Heart left ventricle (tissue), 16 donors: ENCODE results near the gene XIRP1. TPM values are rescaled to one million over a fixed set of nuclear protein-coding genes. Genes with fewer than 3 reads are reported as not detected.
"Not testable (repeated sequence)": the region's sequence is repeated elsewhere in the genome, so short reads cannot be mapped to it uniquely, and the experiment has no call there.

Experiments used
- ATAC-seq, 4 donors: fragments of 200-7000 bp; cut with Tn5 transposase; one replicate each; pipeline ENCODE4 v1.9.1; 2020 to 2022; ENCODE audit warnings: moderate library complexity in 4 of 4, mild to moderate bottlenecking in 3 of 4, moderate number of reproducible peaks in 1 of 4
- DNase-seq, 5 donors: peaks; one replicate each; pipeline ENCODE4 v3.0.0-alpha.2; 2020
- H3K27ac ChIP-seq, 12 donors: fragments of 200-600 bp; sonication (generic) in 4 of 12; one replicate each; pipeline versions ENCODE4 v1.5.0 to v1.8.0; 2016 to 2022; ENCODE audit warnings: mild to moderate bottlenecking in 2 of 12
- H3K27me3 ChIP-seq, 9 donors: fragments of 200-600 bp; sonication (generic) in 2 of 9; one replicate each; pipeline versions ENCODE4 v1.5.1 to v1.8.0; 2016 to 2022; ENCODE audit warnings: mild to moderate bottlenecking in 3 of 9
- H3K36me3 ChIP-seq, 9 donors: fragments of 200-600 bp; sonication (generic) in 2 of 9; one replicate each; pipeline versions ENCODE4 v1.5.0 to v1.8.0; 2018 to 2022; ENCODE audit warnings: mild to moderate bottlenecking in 2 of 9
- H3K4me1 ChIP-seq, 12 donors: fragments of 200-600 bp; sonication (generic) in 4 of 12; one replicate each; pipeline versions ENCODE4 v1.5.0 to v1.8.0; 2016 to 2022; ENCODE audit warnings: mild to moderate bottlenecking in 3 of 12
- H3K4me3 ChIP-seq, 12 donors: fragments of 200-600 bp; sonication (generic) in 4 of 12; one replicate each; pipeline versions ENCODE4 v1.5.0 to v1.8.0; 2017 to 2022; ENCODE audit warnings: mild to moderate bottlenecking in 9 of 12, moderate library complexity in 4 of 12
- H3K9me3 ChIP-seq, 12 donors: fragments of 200-600 bp; sonication (generic) in 4 of 12; one replicate each; pipeline versions ENCODE4 v1.5.0 to v1.8.0; 2016 to 2022; ENCODE audit warnings: mild to moderate bottlenecking in 1 of 12
- CTCF ChIP-seq, 12 donors: fragments of 200-600 bp; sonication (generic) in 4 of 12; IDR thresholded peaks; one replicate each; pipeline versions ENCODE4 v1.5.0 to v1.8.0; 2018 to 2022; ENCODE audit warnings: antibody characterized with exemption in 12 of 12, mild to moderate bottlenecking in 5 of 12
- POLR2A ChIP-seq, 2 donors: fragments of 450-650 bp; IDR thresholded peaks; one replicate each; pipeline ENCODE4 v1.6.1; 2017; ENCODE audit warnings: antibody characterized with exemption in 2 of 2, mild to moderate bottlenecking in 2 of 2, moderate library complexity in 2 of 2
- WGBS, 4 donors: extraction: QIAGEN DNeasy Blood & Tissue Kit in 2 of 4; methylation state at CpG; one replicate each; pipeline versions ENCODE4 v1.1.5 to v1.1.7; 2013 to 2018; 5-methylcytosine and 5-hydroxymethylcytosine counted together
- intact Hi-C, 10 donors: fragments of 100-400 bp; cut with DNase I; formaldehyde crosslinking; loops; one replicate each; pipeline versions ENCODE4 v1.11.1 to v1.14.2; 2022
- polyA plus RNA-seq, 2 donors: library from polyadenylated mRNA; stranded (reverse); fragments of 200-250 nt; gene quantifications; one replicate each; pipeline ENCODE4 v1.2.3, GENCODE V29; 2013
- total RNA-seq, 9 donors: library from RNA; depleted of rRNA in 2 of 9; stranded (reverse); fragments of >200 nt in 2 of 9; fragmentation: NEBNext Ultra II Directional in 3 of 9; extraction: Animal tissue kit (Norgen Biotek cat#: 25700) in 3 of 9; gene quantifications; one replicate each; pipeline versions ENCODE4 v1.1.0 to v1.2.4, GENCODE V29; 2016 to 2023
- donor health status: ischemic (EF 13 %, LVEDD 7.1; RV severe dilation, severe dysfunction).
- donor health status: healthy with polysubstance abuse.
- donor health status: DM: no; HTN: yes; CAD: no.
- donor health status: DM: no; HTN: no; CAD: no.
- donor health status: ischemic (EF 25% LVEDD 6.9; RV normal size, moderate dysfunction).
- donor health status: ischemic (EF 25% LVEDD 5.7; RV mildly dilated, moderate dysfunction).
- donor health status: healthy.
- donor health status: DM: yes; HTN: yes; CAD: no.
- donor health status: ischemic (EF 35%, LVEDD 5.7; RV mildly dilated, moderate dysfunction).
- donor health status: nonischemic (EF 11% LVEDD 7.7; RV severe dilation, severe dysfunction).
- donor health status: DM: yes; HTN: yes; CAD: no.
- donor health status: PGD.
- donor health status: ischemic (EF 29% LVEDD 5.4; RV normal size, mild dysfunction).
- donor health status: nonischemic (EF 23%, LVEDD 6.1; RV moderate dilation, normal function).

The XIRP1 gene
- total and polyA plus RNA-seq, 11 donors = 293 to 1,122 (median 530) TPM

GRCh38 chr3:39173318-39174125 is 18.9 kb downstream of the XIRP1 start:
- Histone ChIP-seq H3K4me1 (peaks cover 3 to 18% (median 12%) of the 10 kb centered on the region in 12 donors), H3K9me3 (no peaks in the 10 kb centered on the region), H3K36me3 (no peaks in the 10 kb centered on the region), H3K4me3 (no peak overlapping the region), H3K27ac (no peak overlapping the region), H3K27me3 (no peaks in the 10 kb centered on the region)
- no peak for TF ChIP-seq POLR2A (IDR thresholded peaks at IDR 0.05)
- TF ChIP-seq CTCF (IDR thresholded peaks at IDR 0.05) = no peak
- 80 to 86% (median 84%) methylated on average over 2 of the region's 2 CpGs for WGBS, 4 donors
- no peak for ATAC-seq
- no peak for DNase-seq
- intact Hi-C loops = no loop called here

- Histone ChIP-seq H3K27ac (no peak overlapping the region), H3K27me3 (no peaks in the 10 kb centered on the region), H3K9me3 (no peaks in the 10 kb centered on the region), H3K4me3 (no peak overlapping the region), H3K4me1 (peaks cover 0 to 19% (median under 1%) of the 10 kb centered on the region in 12 donors), H3K36me3 (no peaks in the 10 kb centered on the region)
- ATAC-seq = no peak
- DNase-seq = no peak
- no peak for TF ChIP-seq POLR2A (IDR thresholded peaks at IDR 0.05)
- no peak for TF ChIP-seq CTCF (IDR thresholded peaks at IDR 0.05)
- intact Hi-C loops = no loop called here
- WGBS, 4 donors = 86 to 95% (median 89%) methylated on average over 2 of the region's 2 CpGs
Measured at GRCh38 chr3:39171860-39172259, 20.5 kb downstream of the XIRP1 start.

GRCh38 chr3:39170877-39171276 is 21.5 kb downstream of the XIRP1 start:
- not testable (repeated sequence) for ATAC-seq

GRCh38 chr3:39170461-39170860 is 21.9 kb downstream of the XIRP1 start:
- DNase-seq (no peak), ATAC-seq (no peak)
- Histone ChIP-seq H3K27ac (no peak overlapping the region), H3K27me3 (no peaks in the 10 kb centered on the region), H3K36me3 (no peaks in the 10 kb centered on the region), H3K4me3 (no peak overlapping the region), H3K4me1 (peaks cover 0 to 31% (median 4%) of the 10 kb centered on the region in 12 donors), H3K9me3 (no peaks in the 10 kb centered on the region)
- intact Hi-C loops = no loop called here
- TF ChIP-seq CTCF (IDR thresholded peaks at IDR 0.05) (no peak), POLR2A (IDR thresholded peaks at IDR 0.05) (no peak)
- 91 to 95% (median 92%) methylated on average over 4 of the region's 4 CpGs for WGBS, 4 donors

More at GRCh38 chr3:39170877-39171276, 21.5 kb downstream of the XIRP1 start:
- H3K27me3 ChIP-seq, DNase-seq, intact Hi-C loops, H3K9me3 ChIP-seq, H3K27ac ChIP-seq, H3K4me3 ChIP-seq, H3K36me3 ChIP-seq: not testable (repeated sequence)
- H3K4me1 ChIP-seq = peaks cover 0 to 27% (median 3%) of the 10 kb centered on the region in 12 donors
- 85 to 93% (median 92%) methylated on average over 6 of the region's 6 CpGs for WGBS, 4 donors
